ENCODE measurements around the gene TENT4A. TPM values are rescaled to one million over a fixed set of nuclear protein-coding genes. Genes with fewer than 3 reads are reported as not detected.
A peak's percentile ranks its signal among the peaks of the same experiment; 100 is the strongest.

TENT4A gene
- total RNA-seq, 1 donor from 2014 or later: 21.6 TPM

DNA sequence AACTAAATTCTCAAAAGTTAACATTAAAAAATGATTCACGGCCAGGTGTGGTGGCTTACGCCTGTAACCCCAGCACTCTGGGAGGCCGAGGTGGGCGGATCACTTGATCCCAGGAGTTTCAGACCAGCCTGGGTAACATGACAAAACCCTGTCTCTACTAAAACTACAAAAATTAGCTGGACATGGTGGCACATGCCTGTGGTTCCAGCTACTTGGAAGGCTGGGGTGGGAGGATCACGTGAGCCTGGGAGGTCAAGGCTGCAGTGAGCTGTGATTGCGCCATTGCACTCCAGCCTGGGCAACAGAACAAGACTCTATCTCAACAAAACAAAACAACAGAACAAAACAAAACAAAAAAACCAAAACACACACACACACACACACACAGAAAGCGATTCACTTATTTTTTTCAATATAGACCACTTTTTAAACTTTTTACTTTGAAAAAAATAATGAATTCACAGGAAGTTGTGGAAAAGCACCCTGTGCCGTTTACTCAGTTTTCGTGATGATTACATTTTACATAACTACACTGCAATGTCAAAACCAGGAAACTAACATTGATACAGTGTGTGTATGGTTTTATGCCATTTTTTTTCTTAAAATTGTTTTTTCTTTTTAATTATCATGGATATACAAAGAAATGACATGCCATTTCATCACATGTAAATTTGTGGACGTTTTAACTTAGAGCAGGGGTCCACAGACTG, 73.7 kb downstream of the TENT4A start:
- TF ChIP-seq CTCF (IDR thresholded peaks at IDR 0.05): no peak
- no peak overlapping the region for H3K27ac Mint-ChIP-seq (ENCODE audit: unreplicated experiment)
- no peaks in the 10 kb centered on the region for H3K36me3 Mint-ChIP-seq (ENCODE audit: unreplicated experiment)
- H3K4me1 Mint-ChIP-seq (ENCODE audit: unreplicated experiment): peaks cover 1% of the 10 kb centered on the region
- peak; percentile 42 for DNase-seq (ENCODE audit: extremely low spot score, unreplicated experiment)
- no peak overlapping the region for H3K4me3 Mint-ChIP-seq (ENCODE audit: unreplicated experiment)
- H3K27me3 Mint-ChIP-seq (ENCODE audit: unreplicated experiment): peaks cover 6% of the 10 kb centered on the region
- H3K9me3 Mint-ChIP-seq (ENCODE audit: unreplicated experiment): no peaks in the 10 kb centered on the region

GRCh38 chr5:6787941-6788340, 74.7 kb downstream of the TENT4A start:
- peaks cover 1% of the 10 kb centered on the region for H3K4me1 Mint-ChIP-seq (ENCODE audit: unreplicated experiment)
- no peak for TF ChIP-seq CTCF (IDR thresholded peaks at IDR 0.05)
- H3K9me3 Mint-ChIP-seq (ENCODE audit: unreplicated experiment): no peaks in the 10 kb centered on the region

DNA sequence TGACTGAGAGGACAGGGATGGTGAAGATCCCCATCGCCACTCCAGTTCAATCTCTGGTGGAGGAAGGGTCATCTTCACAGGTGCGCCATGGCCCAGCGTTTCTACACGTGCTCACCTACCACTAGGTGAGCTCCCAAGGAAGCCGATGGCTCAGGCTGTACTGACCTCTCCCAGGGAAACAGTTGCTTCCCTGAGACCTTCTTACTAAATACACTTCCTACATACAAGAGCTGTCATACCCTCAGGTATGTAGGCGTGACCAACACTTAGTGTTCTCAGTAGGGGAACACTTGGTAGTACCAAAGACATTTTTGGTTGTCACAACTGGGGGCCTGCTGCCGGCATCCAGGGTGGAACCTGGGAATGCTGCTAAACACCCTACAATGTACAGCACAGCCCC, 75.2 kb downstream of the TENT4A start:
- DNase-seq (ENCODE audit: extremely low spot score, unreplicated experiment): peak; percentile 17
- H3K36me3 Mint-ChIP-seq (ENCODE audit: unreplicated experiment): no peaks in the 10 kb centered on the region

More at GRCh38 chr5:6787941-6788340, 74.7 kb downstream of the TENT4A start:
- no peak overlapping the region for H3K4me3 Mint-ChIP-seq (ENCODE audit: unreplicated experiment)
- no peak overlapping the region for H3K27ac Mint-ChIP-seq (ENCODE audit: unreplicated experiment)
- no peaks in the 10 kb centered on the region for H3K36me3 Mint-ChIP-seq (ENCODE audit: unreplicated experiment)
- peak; percentile 34 for DNase-seq (ENCODE audit: extremely low spot score, unreplicated experiment)
- peaks cover 6% of the 10 kb centered on the region for H3K27me3 Mint-ChIP-seq (ENCODE audit: unreplicated experiment)

DNA sequence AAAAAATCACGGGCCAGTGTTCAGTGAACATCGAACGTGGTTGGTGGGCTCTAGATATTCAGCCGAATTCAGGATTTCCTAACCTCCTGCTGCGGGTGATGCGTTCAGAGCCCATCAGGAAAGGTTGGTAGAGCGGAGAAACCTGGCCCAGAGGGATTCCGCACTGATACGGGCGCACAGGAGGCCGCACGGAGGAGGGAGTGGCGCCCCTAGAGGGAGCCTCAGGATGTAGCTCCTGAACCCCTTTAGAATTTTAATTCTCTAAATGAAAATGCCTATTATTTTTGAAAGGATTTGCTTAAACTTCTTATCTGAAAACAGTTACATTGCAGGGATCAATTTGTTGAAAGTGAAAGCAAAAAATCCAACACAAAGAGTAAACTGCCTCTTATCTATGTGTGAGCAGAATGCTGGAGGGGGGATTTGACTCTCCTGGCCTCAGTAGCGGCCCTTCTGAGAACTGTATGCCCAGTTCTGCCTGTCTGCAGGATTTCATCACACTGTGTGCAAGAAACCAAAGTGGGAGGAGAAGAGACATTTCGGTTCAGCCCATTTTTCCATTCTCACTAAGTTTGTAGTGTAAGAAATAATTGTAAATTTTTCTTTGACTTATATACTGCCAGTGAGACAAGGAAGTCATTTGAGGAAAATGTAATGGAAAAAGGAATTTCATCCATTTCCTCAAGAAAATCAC, 75.9 kb downstream of the TENT4A start:
- Mint-ChIP-seq H3K36me3 (ENCODE audit: unreplicated experiment) (no peaks in the 10 kb centered on the region), H3K4me3 (ENCODE audit: unreplicated experiment) (no peak overlapping the region), H3K9me3 (ENCODE audit: unreplicated experiment) (no peaks in the 10 kb centered on the region), H3K27ac (ENCODE audit: unreplicated experiment) (no peak overlapping the region), H3K27me3 (ENCODE audit: unreplicated experiment) (peaks cover 6% of the 10 kb centered on the region), H3K4me1 (ENCODE audit: unreplicated experiment) (peaks cover 1% of the 10 kb centered on the region)
- no peak for TF ChIP-seq CTCF (IDR thresholded peaks at IDR 0.05)
- peak; percentile 63 for DNase-seq (ENCODE audit: extremely low spot score, unreplicated experiment)

More for the DNA sequence above, 75.2 kb downstream of the TENT4A start:
- no peak for TF ChIP-seq CTCF (IDR thresholded peaks at IDR 0.05)
- no peak overlapping the region for H3K27ac Mint-ChIP-seq (ENCODE audit: unreplicated experiment)
- no peak overlapping the region for H3K4me3 Mint-ChIP-seq (ENCODE audit: unreplicated experiment)
- H3K4me1 Mint-ChIP-seq (ENCODE audit: unreplicated experiment): peaks cover 1% of the 10 kb centered on the region
- H3K27me3 Mint-ChIP-seq (ENCODE audit: unreplicated experiment): peaks cover 6% of the 10 kb centered on the region
- no peaks in the 10 kb centered on the region for H3K9me3 Mint-ChIP-seq (ENCODE audit: unreplicated experiment)

- H3K4me1 Mint-ChIP-seq (ENCODE audit: unreplicated experiment): peaks cover 1% of the 10 kb centered on the region
- peaks cover 6% of the 10 kb centered on the region for H3K27me3 Mint-ChIP-seq (ENCODE audit: unreplicated experiment)
- H3K27ac Mint-ChIP-seq (ENCODE audit: unreplicated experiment): no peak overlapping the region
- no peaks in the 10 kb centered on the region for H3K9me3 Mint-ChIP-seq (ENCODE audit: unreplicated experiment)
- peak; percentile 59 for DNase-seq (ENCODE audit: extremely low spot score, unreplicated experiment)
- TF ChIP-seq CTCF (IDR thresholded peaks at IDR 0.05): no peak
- no peak overlapping the region for H3K4me3 Mint-ChIP-seq (ENCODE audit: unreplicated experiment)
- H3K36me3 Mint-ChIP-seq (ENCODE audit: unreplicated experiment): no peaks in the 10 kb centered on the region
Measured at GRCh38 chr5:6790346-6790865, 77.2 kb downstream of the TENT4A start.

All from osteocyte (in vitro differentiated cells).